Right atrium auricular region (tissue), 2 donors: ENCODE measurements around the gene PA2G4. TPM values are rescaled to one million over a fixed set of nuclear protein-coding genes. Genes with fewer than 3 reads are reported as not detected.

Experiments
- DNase-seq: peaks from one replicate; pipeline ENCODE4 v3.0.0-alpha.2; 2019; ENCODE audit warnings: low spot score
- H3K27ac ChIP-seq, 2 donors: fragments of 200-600 bp; sonication (generic); 1 replicate in 1 of 2; 2 replicates in 1 of 2; pipeline ENCODE4 v1.5.1; 2016 to 2019
- H3K27me3 ChIP-seq, 2 donors: fragments of 200-600 bp; sonication (generic); one replicate each; pipeline versions ENCODE4 v1.5.1 to v1.6.0; 2017 to 2019
- H3K36me3 ChIP-seq: fragments of 200-600 bp; sonication (generic); one replicate; pipeline ENCODE4 v1.5.1; 2016
- H3K4me1 ChIP-seq, 2 donors: fragments of 200-600 bp; sonication (generic); one replicate each; pipeline versions ENCODE4 v1.5.1 to v1.6.0; 2017 to 2019
- H3K4me3 ChIP-seq, 2 donors: fragments of 200-600 bp; sonication (generic); 1 replicate in 1 of 2; 2 replicates in 1 of 2; pipeline ENCODE4 v1.5.1; 2017 to 2019; ENCODE audit warnings: mild to moderate bottlenecking in 1 of 2, moderate library complexity in 1 of 2
- H3K9me3 ChIP-seq, 2 donors: fragments of 200-600 bp; sonication (generic); one replicate each; pipeline ENCODE4 v1.5.1; 2019
- CTCF ChIP-seq, 2 donors: fragments of 200-600 bp; sonication (generic); IDR thresholded peaks; one replicate each; pipeline ENCODE4 v1.5.1; 2019; ENCODE audit warnings: antibody characterized with exemption in 2 of 2
- total RNA-seq, 2 donors: library from RNA; depleted of rRNA; stranded (reverse); fragments of >200 nt; gene quantifications; one replicate each; pipeline ENCODE4 v1.1.0, GENCODE V29; 2016

The PA2G4 gene
- total RNA-seq, 2 donors from 2014 or later: 91.4 to 116 TPM

GRCh38 chr12:56103823-56104108, 593 bp upstream of the PA2G4 start:
- DNase-seq: no peak
- Histone ChIP-seq H3K9me3 (no peaks in the 10 kb centered on the region), H3K27ac (peak overlapping the region; percentile 83 to 87), H3K4me1 (peaks cover 0 to 24% of the 10 kb centered on the region in 2 donors), H3K27me3 (no peaks in the 10 kb centered on the region), H3K36me3 (peaks cover 20% of the 10 kb centered on the region), H3K4me3 (peak overlapping the region; percentile 68 to 78)
- no peak for TF ChIP-seq CTCF (IDR thresholded peaks at IDR 0.05)

- Histone ChIP-seq H3K9me3 (no peaks in the 10 kb centered on the region), H3K4me1 (peaks cover 0 to 24% of the 10 kb centered on the region in 2 donors), H3K27ac (peak overlapping the region; percentile 83 to 87), H3K27me3 (no peaks in the 10 kb centered on the region), H3K36me3 (peaks cover 33% of the 10 kb centered on the region), H3K4me3 (peak overlapping the region; percentile 64 to 78)
- DNase-seq: no peak
- no peak for TF ChIP-seq CTCF (IDR thresholded peaks at IDR 0.05)
Observed at GRCh38 chr12:56104815-56105608, 653 bp downstream of the PA2G4 start.

- no peak for TF ChIP-seq CTCF (IDR thresholded peaks at IDR 0.05)
- Histone ChIP-seq H3K4me3 (peak overlapping the region; percentile 64 to 78), H3K9me3 (no peaks in the 10 kb centered on the region), H3K4me1 (peaks cover 0 to 24% of the 10 kb centered on the region in 2 donors), H3K36me3 (peaks cover 38% of the 10 kb centered on the region), H3K27ac (no peak overlapping the region), H3K27me3 (no peaks in the 10 kb centered on the region)
- no peak for DNase-seq
Observed at GRCh38 chr12:56105609-56105902, 1.2 kb downstream of the PA2G4 start.

GRCh38 chr12:56107242-56107641, 2.9 kb downstream of the PA2G4 start:
- Histone ChIP-seq H3K4me3 (no peak overlapping the region), H3K27ac (no peak overlapping the region), H3K36me3 (peaks cover 55% of the 10 kb centered on the region), H3K9me3 (no peaks in the 10 kb centered on the region), H3K4me1 (peaks cover 0 to 24% of the 10 kb centered on the region in 2 donors), H3K27me3 (no peaks in the 10 kb centered on the region)
- no peak for TF ChIP-seq CTCF (IDR thresholded peaks at IDR 0.05)
- no peak for DNase-seq

- TF ChIP-seq CTCF (IDR thresholded peaks at IDR 0.05): no peak
- no peaks in the 10 kb centered on the region for H3K27me3 ChIP-seq
- no peak overlapping the region for H3K4me3 ChIP-seq
- peaks cover 70% of the 10 kb centered on the region for H3K36me3 ChIP-seq
- no peaks in the 10 kb centered on the region for H3K9me3 ChIP-seq
- H3K27ac ChIP-seq: no peak overlapping the region
- H3K4me1 ChIP-seq: peaks cover 0 to 13% of the 10 kb centered on the region in 2 donors
- no peak for DNase-seq
Observed at GRCh38 chr12:56110571-56110970, 6.2 kb downstream of the PA2G4 start.

- no peak for DNase-seq
- H3K4me3 ChIP-seq: no peak overlapping the region
- peaks cover 46% of the 10 kb centered on the region for H3K36me3 ChIP-seq
- no peak overlapping the region for H3K27ac ChIP-seq
- no peaks in the 10 kb centered on the region for H3K9me3 ChIP-seq
- H3K4me1 ChIP-seq: peaks cover 0 to 16% of the 10 kb centered on the region in 2 donors
- no peak for TF ChIP-seq CTCF (IDR thresholded peaks at IDR 0.05)
- H3K27me3 ChIP-seq: no peaks in the 10 kb centered on the region
Observed at GRCh38 chr12:56114084-56114483, 9.7 kb downstream of the PA2G4 start.
